H9 (cell line): ENCODE data around the gene ATOX1. TPM values are rescaled to one million over a fixed set of nuclear protein-coding genes. Genes with fewer than 3 reads are reported as not detected.
A peak's percentile ranks its signal among the peaks of the same experiment; 100 is the strongest.

ENCODE experiments used
- DNase-seq: peaks from one replicate; pipeline ENCODE4 v3.0.0-alpha.2; 2017
- H2AFZ ChIP-seq: one replicate; pipeline ENCODE4 v1.6.1; 2013; ENCODE audit warnings: mild to moderate bottlenecking, low read length, control low read depth, moderate library complexity
- H2AK5ac ChIP-seq: 2 replicates; pipeline ENCODE4 v1.6.1; 2013; ENCODE audit warnings: low read length, control low read depth, mixed read lengths; ENCODE audit not compliant: insufficient read length
- H2BK120ac ChIP-seq: one replicate; pipeline ENCODE4 v1.6.1; 2013; ENCODE audit warnings: low read depth, mild to moderate bottlenecking, low read length, control low read depth, inconsistent platforms; ENCODE audit not compliant: poor library complexity, severe bottlenecking
- H2BK12ac ChIP-seq: 2 replicates; pipeline ENCODE4 v1.6.1; 2013; ENCODE audit warnings: low read length, control low read depth, mixed read lengths, low read depth; ENCODE audit not compliant: insufficient read length
- H2BK15ac ChIP-seq: 2 replicates; pipeline ENCODE4 v1.6.1; 2013; ENCODE audit warnings: low read depth, low read length, control low read depth
- H2BK20ac ChIP-seq: one replicate; pipeline ENCODE4 v1.6.1; 2013; ENCODE audit warnings: low read depth, mild to moderate bottlenecking, low read length, control low read depth, inconsistent platforms; ENCODE audit not compliant: poor library complexity, severe bottlenecking
- H2BK5ac ChIP-seq: 2 replicates; pipeline ENCODE4 v1.6.1; 2013; ENCODE audit warnings: low read length, control low read depth, mixed read lengths; ENCODE audit not compliant: insufficient read length
- H3K14ac ChIP-seq: 2 replicates; pipeline ENCODE4 v1.6.1; 2013; ENCODE audit warnings: low read length, control low read depth; ENCODE audit not compliant: insufficient read depth
- H3K18ac ChIP-seq: 2 replicates; pipeline ENCODE4 v1.6.1; 2013; ENCODE audit warnings: low read depth, mild to moderate bottlenecking, mixed read lengths, low read length, control low read depth; ENCODE audit not compliant: insufficient read length
- H3K23ac ChIP-seq: 2 replicates; pipeline ENCODE4 v1.6.1; 2013; ENCODE audit warnings: low read length, control low read depth, mixed read lengths, low read depth; ENCODE audit not compliant: insufficient read length
- H3K23me2 ChIP-seq: 2 replicates; pipeline ENCODE4 v1.6.1; 2013; ENCODE audit warnings: low read depth, mild to moderate bottlenecking, mixed read lengths, low read length, control low read depth; ENCODE audit not compliant: insufficient read length, poor library complexity, severe bottlenecking
- H3K27ac ChIP-seq: 2 replicates; pipeline ENCODE4 v1.5.1; 2013; ENCODE audit warnings: low read length, control low read depth, mixed read lengths, low read depth; ENCODE audit not compliant: insufficient read length
- H3K27me3 ChIP-seq: 2 replicates; pipeline ENCODE4 v1.6.1; 2013; ENCODE audit warnings: low read length, control low read depth, inconsistent platforms; ENCODE audit not compliant: insufficient read depth
- H3K4ac ChIP-seq: 2 replicates; pipeline ENCODE4 v1.6.1; 2013; ENCODE audit warnings: low read depth, mild to moderate bottlenecking, control low read depth, inconsistent platforms, low read length, moderate library complexity
- H3K4me1 ChIP-seq: 2 replicates; pipeline ENCODE4 v1.6.1; 2013; ENCODE audit warnings: low read length, control low read depth, inconsistent platforms; ENCODE audit not compliant: insufficient read depth
- H3K4me2 ChIP-seq: 2 replicates; pipeline ENCODE4 v1.6.1; 2013; ENCODE audit warnings: low read length, control low read depth, mixed read lengths; ENCODE audit not compliant: insufficient read length, insufficient read depth
- H3K56ac ChIP-seq: 2 replicates; pipeline ENCODE4 v1.6.1; 2013; ENCODE audit warnings: low read depth, mild to moderate bottlenecking, mixed read lengths, low read length, control low read depth; ENCODE audit not compliant: insufficient read length
- H3K79me1 ChIP-seq: 2 replicates; pipeline ENCODE4 v1.6.1; 2013; ENCODE audit warnings: low read depth, mild to moderate bottlenecking, moderate library complexity, low read length, control low read depth, inconsistent platforms; ENCODE audit not compliant: insufficient read depth, poor library complexity, severe bottlenecking
- H3K79me2 ChIP-seq: 2 replicates; pipeline ENCODE4 v1.6.1; 2013; ENCODE audit warnings: low read length, control low read depth, inconsistent platforms; ENCODE audit not compliant: insufficient read depth
- H3K9ac ChIP-seq: 2 replicates; pipeline ENCODE4 v1.6.1; 2013; ENCODE audit warnings: low read length, control low read depth, mixed read lengths; ENCODE audit not compliant: insufficient read length; ENCODE audit errors: extremely low read depth
- H3K9me3 ChIP-seq: one replicate; pipeline ENCODE4 v1.6.1; 2013; ENCODE audit warnings: low read depth, low read length, inconsistent platforms; ENCODE audit not compliant: control insufficient read depth
- H3T11ph ChIP-seq: one replicate; pipeline ENCODE4 v1.6.1; 2013; ENCODE audit warnings: mild to moderate bottlenecking, low read length, control low read depth, inconsistent platforms
- H4K20me1 ChIP-seq: one replicate; pipeline ENCODE4 v1.6.1; 2013; ENCODE audit not compliant: control insufficient read depth, insufficient read length, insufficient read depth
- H4K5ac ChIP-seq: 2 replicates; pipeline ENCODE4 v1.6.1; 2013; ENCODE audit warnings: low read depth, mild to moderate bottlenecking, mixed read lengths, low read length, control low read depth; ENCODE audit not compliant: insufficient read length
- H4K8ac ChIP-seq: replicated peaks from 2 replicates; pipeline ENCODE4 v1.6.1; 2013; ENCODE audit warnings: low read length, control low read depth, mixed read lengths, low read depth; ENCODE audit not compliant: insufficient read length
- H4K91ac ChIP-seq: 2 replicates; pipeline ENCODE4 v1.6.1; 2013; ENCODE audit warnings: low read depth, mild to moderate bottlenecking, moderate library complexity, mixed read lengths, low read length, control low read depth; ENCODE audit not compliant: insufficient read length
- H3K27ac Mint-ChIP-seq, 3 experiments: 2 replicates in 2 of 3; 3 replicates in 1 of 3; pipeline ENCODE4 v1.8.0; 2020 to 2021; ENCODE audit warnings: mixed read lengths in 3 of 3, mild to moderate bottlenecking in 1 of 3, moderate library complexity in 1 of 3
- H3K27me3 Mint-ChIP-seq: 2 replicates; pipeline ENCODE4 v1.8.0; 2021; ENCODE audit warnings: low read depth, mild to moderate bottlenecking, moderate library complexity, mixed read lengths
- H3K36me3 Mint-ChIP-seq, 3 experiments: 2 replicates in 2 of 3; 3 replicates in 1 of 3; pipeline ENCODE4 v1.8.0; 2020 to 2021; ENCODE audit warnings: low read depth in 3 of 3, mixed read lengths in 3 of 3; ENCODE audit not compliant: insufficient read depth in 1 of 3
- H3K4me1 Mint-ChIP-seq, 2 experiments: 2 replicates each; pipeline ENCODE4 v1.8.0; 2020; ENCODE audit warnings: mixed read lengths in 2 of 2
- H3K4me3 Mint-ChIP-seq, 2 experiments: 2 replicates in 1 of 2; 3 replicates in 1 of 2; pipeline ENCODE4 v1.8.0; 2020 to 2021; ENCODE audit warnings: mild to moderate bottlenecking in 2 of 2, mixed read lengths in 2 of 2, moderate library complexity in 1 of 2
- H3K9me3 Mint-ChIP-seq, 2 experiments: 2 replicates in 1 of 2; 3 replicates in 1 of 2; pipeline ENCODE4 v1.8.0; 2020; ENCODE audit warnings: mild to moderate bottlenecking in 2 of 2, mixed read lengths in 2 of 2, moderate library complexity in 1 of 2
- WGBS: extraction: QIAGEN DNeasy Blood & Tissue Kit; methylation state at CpG from one replicate; pipeline ENCODE4 v1.1.7; 2013; ENCODE audit warnings: missing lambda C conversion rate, low lambda C conversion rate, mixed read lengths; ENCODE audit not compliant: insufficient read length; ENCODE audit errors: extremely low coverage; 5-methylcytosine and 5-hydroxymethylcytosine counted together
- total RNA-seq: library from RNA; stranded (reverse); gene quantifications from 2 replicates; pipeline ENCODE4 v1.2.1, GENCODE V29; 2021
- TF ChIP-seq, protein P1 (sequence below): fragments of 200-600 bp; sonication (generic); conservative IDR thresholded peaks from 3 replicates; pipeline ENCODE4 v1.8.0; 2021; ENCODE audit warnings: antibody characterized with exemption, mild to moderate bottlenecking

Gene ATOX1
- total RNA-seq, 1 experiment from 2014 or later = 75.0 TPM

DNA sequence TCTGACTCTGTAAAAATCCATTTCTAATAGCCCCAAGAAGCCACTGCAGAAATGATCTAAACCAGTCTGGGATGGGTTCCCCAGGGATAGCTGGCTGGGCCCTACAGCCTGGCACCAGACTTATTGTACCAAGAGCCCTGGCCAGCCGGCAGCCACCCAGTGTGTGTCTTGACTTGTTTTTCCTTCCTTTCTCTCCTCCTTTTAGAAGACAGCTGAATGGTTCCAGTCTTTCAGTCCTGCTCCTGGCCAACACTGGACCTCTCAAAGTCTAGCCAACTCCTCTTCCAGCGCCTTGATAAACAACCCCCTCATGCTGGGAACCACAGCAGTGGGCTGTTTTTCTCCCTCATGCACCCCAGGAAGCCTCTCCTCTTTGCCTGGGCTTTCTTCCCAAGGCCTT lies 34.1 kb downstream of the ATOX1 start:
- Histone ChIP-seq H3K23me2 (no peaks in the 10 kb centered on the region), H3K9ac (no peak overlapping the region), H2AFZ (no peak overlapping the region), H3T11ph (no peak overlapping the region), H4K91ac (no peak overlapping the region), H3K27ac (no peak overlapping the region), H3K4me2 (no peak overlapping the region), H3K18ac (no peak overlapping the region), H2BK20ac (no peak overlapping the region), H2BK120ac (no peak overlapping the region), H3K79me2 (no peaks in the 10 kb centered on the region), H3K56ac (no peak overlapping the region), H3K27me3 (no peaks in the 10 kb centered on the region), H2AK5ac (no peak overlapping the region), H3K9me3 (no peaks in the 10 kb centered on the region), H3K23ac (no peak overlapping the region), H3K14ac (no peak overlapping the region), H2BK12ac (no peak overlapping the region), H2BK15ac (no peak overlapping the region), H3K4ac (no peak overlapping the region), H4K20me1 (no peaks in the 10 kb centered on the region), H4K5ac (no peak overlapping the region), H4K8ac (no peak overlapping the region), H2BK5ac (no peak overlapping the region), H3K4me1 (peaks cover 7% of the 10 kb centered on the region), H3K79me1 (no peaks in the 10 kb centered on the region)
- TF ChIP-seq, protein P1, sequence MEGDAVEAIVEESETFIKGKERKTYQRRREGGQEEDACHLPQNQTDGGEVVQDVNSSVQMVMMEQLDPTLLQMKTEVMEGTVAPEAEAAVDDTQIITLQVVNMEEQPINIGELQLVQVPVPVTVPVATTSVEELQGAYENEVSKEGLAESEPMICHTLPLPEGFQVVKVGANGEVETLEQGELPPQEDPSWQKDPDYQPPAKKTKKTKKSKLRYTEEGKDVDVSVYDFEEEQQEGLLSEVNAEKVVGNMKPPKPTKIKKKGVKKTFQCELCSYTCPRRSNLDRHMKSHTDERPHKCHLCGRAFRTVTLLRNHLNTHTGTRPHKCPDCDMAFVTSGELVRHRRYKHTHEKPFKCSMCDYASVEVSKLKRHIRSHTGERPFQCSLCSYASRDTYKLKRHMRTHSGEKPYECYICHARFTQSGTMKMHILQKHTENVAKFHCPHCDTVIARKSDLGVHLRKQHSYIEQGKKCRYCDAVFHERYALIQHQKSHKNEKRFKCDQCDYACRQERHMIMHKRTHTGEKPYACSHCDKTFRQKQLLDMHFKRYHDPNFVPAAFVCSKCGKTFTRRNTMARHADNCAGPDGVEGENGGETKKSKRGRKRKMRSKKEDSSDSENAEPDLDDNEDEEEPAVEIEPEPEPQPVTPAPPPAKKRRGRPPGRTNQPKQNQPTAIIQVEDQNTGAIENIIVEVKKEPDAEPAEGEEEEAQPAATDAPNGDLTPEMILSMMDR = no peak
- Mint-ChIP-seq H3K27me3 (peaks cover 1% of the 10 kb centered on the region), H3K36me3 (peaks cover 7 to 18% (median 10%) of the 10 kb centered on the region in 3 experiments), H3K27ac (peak overlapping the region in 1 of 3 experiments; percentile 34; a peak in 1 of 7 replicates), H3K4me1 (peaks cover 15 to 24% of the 10 kb centered on the region in 2 experiments), H3K9me3 (peaks cover 12 to 17% of the 10 kb centered on the region in 2 experiments), H3K4me3 (no peak overlapping the region)
- no CpG with 5 or more reads among the region's 2 CpGs for WGBS
- DNase-seq = no peak
